HepG2 (cell line): ENCODE results near the gene ENTPD1. TPM values are rescaled to one million over a fixed set of nuclear protein-coding genes. Genes with fewer than 3 reads are reported as not detected.

Source experiments
- ASH2L ChIP-seq: fragments of 300-600, 200-600 bp; sonication (generic); IDR thresholded peaks from 2 replicates; pipeline ENCODE4 v1.7.0; 2017; ENCODE audit warnings: low read depth, mild to moderate bottlenecking, moderate library complexity, mixed read lengths, low read length; ENCODE audit not compliant: insufficient read length
- ATF2 ChIP-seq: sonication (generic); formaldehyde crosslinking; IDR thresholded peaks from 2 replicates; pipeline ENCODE4 v1.4.0; 2020; ENCODE audit warnings: missing genetic modification reagents
- E2F5 ChIP-seq: sonication (generic); formaldehyde crosslinking; conservative IDR thresholded peaks from 2 replicates; pipeline ENCODE4 v1.4.0; 2020; ENCODE audit warnings: missing genetic modification reagents
- FOXA1 ChIP-seq, 2 experiments: fragments of 450-650 bp in 1 of 2; sonication (generic) in 1 of 2; formaldehyde crosslinking in 1 of 2; IDR thresholded peaks; 2 replicates each; pipeline versions ENCODE4 v1.4.0 to v1.6.1; 2016 to 2020; ENCODE audit warnings: missing genetic modification reagents in 1 of 2
- GPN1 ChIP-seq: sonication (generic); formaldehyde crosslinking; IDR thresholded peaks from 2 replicates; pipeline ENCODE4 v1.5.1; 2020; ENCODE audit warnings: missing genetic modification reagents, borderline replicate concordance
- HINFP ChIP-seq: sonication (generic); formaldehyde crosslinking; IDR thresholded peaks from 2 replicates; pipeline ENCODE4 v1.4.0; 2020; ENCODE audit warnings: low read depth, mild to moderate bottlenecking, missing genetic modification reagents
- HMG20B ChIP-seq: conservative IDR thresholded peaks from 2 replicates; pipeline ENCODE4 v1.6.1; 2016; ENCODE audit warnings: missing genetic modification reagents, missing compliant biosample characterization
- KDM2A ChIP-seq: sonication (generic); formaldehyde crosslinking; IDR thresholded peaks from 2 replicates; pipeline ENCODE4 v1.4.0; 2020; ENCODE audit warnings: low read depth, missing genetic modification reagents, borderline replicate concordance
- KLF9 ChIP-seq: IDR thresholded peaks from 2 replicates; pipeline ENCODE4 v1.6.1; 2016; ENCODE audit warnings: low read depth
- NBN ChIP-seq: fragments of 450-650 bp; conservative IDR thresholded peaks from 2 replicates; pipeline ENCODE4 v1.6.1; 2017
- NFIC ChIP-seq: IDR thresholded peaks from 2 replicates; pipeline ENCODE4 v1.6.1; 2012; ENCODE audit warnings: mild to moderate bottlenecking, low read length, inconsistent platforms
- SNAI1 ChIP-seq: sonication (generic); formaldehyde crosslinking; IDR thresholded peaks from 2 replicates; pipeline ENCODE4 v1.5.0; 2020; ENCODE audit warnings: mild to moderate bottlenecking, missing genetic modification reagents, borderline replicate concordance
- TERF1 ChIP-seq: sonication (generic); formaldehyde crosslinking; IDR thresholded peaks from 2 replicates; pipeline ENCODE4 v1.8.0; 2022; ENCODE audit warnings: mild to moderate bottlenecking, missing genetic modification reagents, moderate library complexity
- TRIM22 ChIP-seq: fragments of 450-650 bp; IDR thresholded peaks from 2 replicates; pipeline ENCODE4 v1.6.1; 2017
- ZBTB7B ChIP-seq: sonication (generic); formaldehyde crosslinking; IDR thresholded peaks from 2 replicates; pipeline ENCODE4 v1.4.0; 2020; ENCODE audit warnings: missing genetic modification reagents
- ZIK1 ChIP-seq: sonication (generic); formaldehyde crosslinking; IDR thresholded peaks from 2 replicates; pipeline ENCODE4 v1.5.0; 2020; ENCODE audit warnings: mild to moderate bottlenecking, low read depth, missing genetic modification reagents, borderline replicate concordance
- ZKSCAN1 ChIP-seq: fragments of 150-350 bp; IDR thresholded peaks from 2 replicates; pipeline ENCODE4 v1.6.1; 2014; ENCODE audit warnings: low read length
- ZNF333 ChIP-seq: sonication (generic); formaldehyde crosslinking; IDR thresholded peaks from 2 replicates; pipeline ENCODE4 v1.4.0; 2020; ENCODE audit warnings: mild to moderate bottlenecking, missing genetic modification reagents, borderline replicate concordance
- ZNF558 ChIP-seq: sonication (generic); formaldehyde crosslinking; IDR thresholded peaks from 2 replicates; pipeline ENCODE4 v1.9.0; 2022; ENCODE audit warnings: mild to moderate bottlenecking, missing genetic modification reagents, borderline replicate concordance
- ZNF597 ChIP-seq: sonication (generic); formaldehyde crosslinking; IDR thresholded peaks from 2 replicates; pipeline ENCODE4 v1.5.0; 2020; ENCODE audit warnings: missing genetic modification reagents
- ZNF713 ChIP-seq: sonication (generic); formaldehyde crosslinking; IDR thresholded peaks from 2 replicates; pipeline ENCODE4 v1.4.0; 2020; ENCODE audit warnings: mild to moderate bottlenecking, missing genetic modification reagents
- ZNF766 ChIP-seq: sonication (generic); formaldehyde crosslinking; IDR thresholded peaks from 2 replicates; pipeline ENCODE4 v1.5.0; 2020; ENCODE audit warnings: missing genetic modification reagents, borderline replicate concordance
- ZNF776 ChIP-seq: sonication (generic); formaldehyde crosslinking; IDR thresholded peaks from 2 replicates; pipeline ENCODE4 v1.4.0; 2020; ENCODE audit warnings: mild to moderate bottlenecking, missing genetic modification reagents
- polyA plus RNA-seq, 8 experiments: library from polyadenylated mRNA; depleted of rRNA in 3 of 8; stranded (reverse) in 7 of 8; unstranded in 1 of 8; fragments of >200 nt; fragmentation: Illumina TruSeq in 4 of 8; extraction: Trizol in 4 of 8; gene quantifications; 2 replicates each; pipeline versions ENCODE4 v1.2.1 to v1.2.3, GENCODE V29; 2011 to 2016; ENCODE audit warnings: low read depth in 4 of 8, missing spikeins in 1 of 8, mixed read lengths in 1 of 8; ENCODE audit not compliant: insufficient read depth in 1 of 8
- total RNA-seq, 5 experiments: library from RNA; depleted of rRNA; stranded (reverse); fragments of >200 nt; fragmentation: Illumina TruSeq; extraction: Trizol; gene quantifications; 2 replicates each; pipeline ENCODE4 v1.2.3, GENCODE V29; 2016; ENCODE audit warnings: low read depth in 1 of 5

The ENTPD1 gene
- total and polyA plus RNA-seq, 2 of the 13 experiments (the other 11 are each of a cell fraction or from before 2014, with no cell fraction given), result 0.07 TPM

- TF ChIP-seq ATF2 (CRISPR knock-in tag) (0 out of 2 replicates have a peak, but pooled peaks have one; percentile 46), KDM2A (CRISPR knock-in tag) (no peak; the same call in 1 of the 2 replicates), NBN (no peak), ZBTB7B (CRISPR knock-in tag) (no peak), E2F5 (no peak), KLF9 (CRISPR knock-in tag) (no peak), SNAI1 (CRISPR knock-in tag) (no peak), TRIM22 (no peak), FOXA1 (IDR thresholded peaks at IDR 0.05) (no peak), FOXA1 (CRISPR knock-in tag; IDR thresholded peaks at IDR 0.05) (peak; percentile 48), HMG20B (CRISPR knock-in tag) (no peak), GPN1 (no peak), ZNF558 (CRISPR knock-in tag) (no peak), ASH2L (peak; percentile 56), ZKSCAN1 (no peak), ZNF776 (CRISPR knock-in tag) (no peak), HINFP (CRISPR knock-in tag) (0 out of 2 replicates have a peak, but pooled peaks have one; percentile 42), TERF1 (no peak), NFIC (no peak), ZNF766 (no peak), ZNF713 (CRISPR knock-in tag) (no peak), ZIK1 (no peak), ZNF597 (CRISPR knock-in tag) (no peak), ZNF333 (CRISPR knock-in tag) (no peak)
Measured at GRCh38 chr10:95865814-95866466, 110.0 kb downstream of the ENTPD1 start (continued).
